GM20000 (cell line): ENCODE results near the gene MATN1.

Experiments
- DNase-seq: peaks from one replicate; pipeline ENCODE4 v3.0.0; 2012; ENCODE audit warnings: low spot score
- CTCF ChIP-seq: IDR thresholded peaks from 2 replicates; pipeline ENCODE4 v1.5.1; 2012; ENCODE audit warnings: mild to moderate bottlenecking, control low read depth; ENCODE audit errors: extremely low read depth, missing control alignments

MATN1 gene

GRCh38 chr1:30742300-30742962 lies 19.0 kb upstream of the MATN1 start:
- no peak for DNase-seq
- TF ChIP-seq CTCF = no peak

GRCh38 chr1:30741239-30741894 lies 18.0 kb upstream of the MATN1 start:
- no peak for TF ChIP-seq CTCF
- no peak for DNase-seq

- no peak for TF ChIP-seq CTCF
- no peak for DNase-seq
These were observed 17.2 kb upstream of the MATN1 start for GRCh38 chr1:30740251-30741238.

- DNase-seq = no peak
- TF ChIP-seq CTCF = no peak
These were observed 16.2 kb upstream of the MATN1 start for GRCh38 chr1:30739601-30740000.

- TF ChIP-seq CTCF = no peak
- no peak for DNase-seq
These were observed 15.6 kb upstream of the MATN1 start for GRCh38 chr1:30738715-30739559.

GRCh38 chr1:30738040-30738714 lies 14.8 kb upstream of the MATN1 start:
- no peak for TF ChIP-seq CTCF
- no peak for DNase-seq
